ENCODE measurements around the gene SLC6A19. TPM values are rescaled to one million over a fixed set of nuclear protein-coding genes. Genes with fewer than 3 reads are reported as not detected.

Gene SLC6A19
- total RNA-seq, 2 donors from 2014 or later, result 0.09 to 0.15 TPM

GRCh38 chr5:1194378-1194777 lies 7.0 kb upstream of the SLC6A19 start:
- Histone ChIP-seq H3K4me1 (ENCODE audit: control insufficient read depth, insufficient read depth, low read length) (no peaks in the 10 kb centered on the region), H3K36me3 (ENCODE audit: control insufficient read depth, insufficient read depth, low read length) (no peaks in the 10 kb centered on the region), H3K27me3 (ENCODE audit: control insufficient read depth, insufficient read depth, low read length, poor library complexity, severe bottlenecking) (peaks cover 27% of the 10 kb centered on the region), H3K9me3 (ENCODE audit: control insufficient read depth, low read length) (no peaks in the 10 kb centered on the region), H3K4me3 (ENCODE audit: low read length) (no peak overlapping the region), H3K9ac (ENCODE audit: extremely low read depth, low read length, poor library complexity, severe bottlenecking) (no peak overlapping the region), H3K27ac (ENCODE audit: low read depth, low read length) (no peak overlapping the region)
- TF ChIP-seq, protein P1, sequence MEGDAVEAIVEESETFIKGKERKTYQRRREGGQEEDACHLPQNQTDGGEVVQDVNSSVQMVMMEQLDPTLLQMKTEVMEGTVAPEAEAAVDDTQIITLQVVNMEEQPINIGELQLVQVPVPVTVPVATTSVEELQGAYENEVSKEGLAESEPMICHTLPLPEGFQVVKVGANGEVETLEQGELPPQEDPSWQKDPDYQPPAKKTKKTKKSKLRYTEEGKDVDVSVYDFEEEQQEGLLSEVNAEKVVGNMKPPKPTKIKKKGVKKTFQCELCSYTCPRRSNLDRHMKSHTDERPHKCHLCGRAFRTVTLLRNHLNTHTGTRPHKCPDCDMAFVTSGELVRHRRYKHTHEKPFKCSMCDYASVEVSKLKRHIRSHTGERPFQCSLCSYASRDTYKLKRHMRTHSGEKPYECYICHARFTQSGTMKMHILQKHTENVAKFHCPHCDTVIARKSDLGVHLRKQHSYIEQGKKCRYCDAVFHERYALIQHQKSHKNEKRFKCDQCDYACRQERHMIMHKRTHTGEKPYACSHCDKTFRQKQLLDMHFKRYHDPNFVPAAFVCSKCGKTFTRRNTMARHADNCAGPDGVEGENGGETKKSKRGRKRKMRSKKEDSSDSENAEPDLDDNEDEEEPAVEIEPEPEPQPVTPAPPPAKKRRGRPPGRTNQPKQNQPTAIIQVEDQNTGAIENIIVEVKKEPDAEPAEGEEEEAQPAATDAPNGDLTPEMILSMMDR (conservative IDR thresholded peaks at IDR 0.05), result no peak
- H3K27ac Mint-ChIP-seq, result no peak overlapping the region
- DNase-seq, result no peak
- H3K4me3 Mint-ChIP-seq, result no peak overlapping the region
- H3K9me3 Mint-ChIP-seq, result no peaks in the 10 kb centered on the region
- WGBS, 2 experiments (ENCODE audit: insufficient coverage in 1 of 2, insufficient read length in 1 of 2), result 90 to 100% methylated on average over 4 to 6 of the region's 6 CpGs
- H3K4me1 Mint-ChIP-seq, result no peaks in the 10 kb centered on the region
- H3K27me3 Mint-ChIP-seq (ENCODE audit: insufficient read depth), result peaks cover 8% of the 10 kb centered on the region
- no peaks in the 10 kb centered on the region for H3K36me3 Mint-ChIP-seq (ENCODE audit: low read depth)

DNA sequence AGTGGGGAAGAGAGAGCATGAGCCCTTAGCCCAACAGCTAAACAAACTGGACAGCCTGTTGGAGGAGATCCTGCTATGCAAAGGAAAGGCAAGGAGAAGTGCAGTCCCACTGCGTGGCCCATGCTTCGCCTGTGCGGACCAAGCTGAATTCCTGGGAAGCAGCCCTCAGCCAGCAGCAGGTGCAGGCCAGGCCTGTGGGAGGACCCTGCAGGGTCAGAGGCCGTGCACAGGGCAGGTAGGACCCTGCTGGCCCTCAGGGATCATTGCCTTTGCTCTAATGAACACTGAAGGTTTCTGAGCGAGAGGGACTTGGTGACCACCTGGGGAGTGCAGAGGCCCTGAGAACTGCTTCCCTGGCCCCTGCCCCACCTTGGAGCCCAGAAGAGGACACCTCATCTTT lies 6.0 kb upstream of the SLC6A19 start:
- 90% methylated on average over 5 of the region's 5 CpGs for WGBS, 2 experiments (ENCODE audit: insufficient coverage in 1 of 2, insufficient read length in 1 of 2)
- H3K27ac ChIP-seq (ENCODE audit: low read depth, low read length), result no peak overlapping the region
- DNase-seq, result no peak
- TF ChIP-seq, protein P1 (conservative IDR thresholded peaks at IDR 0.05), result no peak
- H3K9ac ChIP-seq (ENCODE audit: extremely low read depth, low read length, poor library complexity, severe bottlenecking), result no peak overlapping the region
- H3K9me3 ChIP-seq (ENCODE audit: control insufficient read depth, low read length), result no peaks in the 10 kb centered on the region
- Mint-ChIP-seq H3K4me1 (no peaks in the 10 kb centered on the region), H3K9me3 (no peaks in the 10 kb centered on the region), H3K27ac (no peak overlapping the region), H3K4me3 (no peak overlapping the region), H3K27me3 (ENCODE audit: insufficient read depth) (peaks cover 8% of the 10 kb centered on the region), H3K36me3 (ENCODE audit: low read depth) (no peaks in the 10 kb centered on the region)
- no peaks in the 10 kb centered on the region for H3K4me1 ChIP-seq (ENCODE audit: control insufficient read depth, insufficient read depth, low read length)
- no peaks in the 10 kb centered on the region for H3K36me3 ChIP-seq (ENCODE audit: control insufficient read depth, insufficient read depth, low read length)
- no peak overlapping the region for H3K4me3 ChIP-seq (ENCODE audit: low read length)
- peaks cover 31% of the 10 kb centered on the region for H3K27me3 ChIP-seq (ENCODE audit: control insufficient read depth, insufficient read depth, low read length, poor library complexity, severe bottlenecking)

GRCh38 chr5:1195916-1196315 lies 5.5 kb upstream of the SLC6A19 start:
- WGBS, 2 experiments (ENCODE audit: insufficient coverage in 1 of 2, insufficient read length in 1 of 2), result 85% methylated on average over 9 to 24 of the region's 24 CpGs

More at GRCh38 chr5:1195916-1196315, 5.5 kb upstream of the SLC6A19 start:
- Mint-ChIP-seq H3K27ac (no peak overlapping the region), H3K4me1 (no peaks in the 10 kb centered on the region), H3K9me3 (no peaks in the 10 kb centered on the region), H3K4me3 (no peak overlapping the region), H3K36me3 (ENCODE audit: low read depth) (no peaks in the 10 kb centered on the region), H3K27me3 (ENCODE audit: insufficient read depth) (peaks cover 7% of the 10 kb centered on the region)
- Histone ChIP-seq H3K4me3 (ENCODE audit: low read length) (no peak overlapping the region), H3K9me3 (ENCODE audit: control insufficient read depth, low read length) (no peaks in the 10 kb centered on the region), H3K27ac (ENCODE audit: low read depth, low read length) (no peak overlapping the region), H3K4me1 (ENCODE audit: control insufficient read depth, insufficient read depth, low read length) (no peaks in the 10 kb centered on the region), H3K9ac (ENCODE audit: extremely low read depth, low read length, poor library complexity, severe bottlenecking) (no peak overlapping the region), H3K36me3 (ENCODE audit: control insufficient read depth, insufficient read depth, low read length) (no peaks in the 10 kb centered on the region), H3K27me3 (ENCODE audit: control insufficient read depth, insufficient read depth, low read length, poor library complexity, severe bottlenecking) (peaks cover 31% of the 10 kb centered on the region)
- DNase-seq, result no peak
- TF ChIP-seq, protein P1 (conservative IDR thresholded peaks at IDR 0.05), result no peak

Measured in endodermal cell (in vitro differentiated cells).